Activated naive CD4-positive, alpha-beta T cell treated with anti-CD3 and anti-CD28 coated beads, Interleukin-2, amount 50 U/mL, for 24 hours (primary cell): ENCODE data around the gene SRGAP2C.
"Not testable (repeated sequence)": the region's sequence is repeated elsewhere in the genome, so short reads cannot be mapped to it uniquely, and the experiment has no call there.

Source experiments
- H3K27ac Mint-ChIP-seq: one replicate; pipeline ENCODE4 v1.8.0; 2021; ENCODE audit warnings: mild to moderate bottlenecking, mixed read lengths
- H3K27me3 Mint-ChIP-seq: one replicate; pipeline ENCODE4 v1.8.0; 2021; ENCODE audit warnings: mixed read lengths
- H3K36me3 Mint-ChIP-seq: one replicate; pipeline ENCODE4 v1.8.0; 2021; ENCODE audit warnings: mixed read lengths
- H3K4me1 Mint-ChIP-seq: one replicate; pipeline ENCODE4 v1.8.0; 2021; ENCODE audit warnings: mixed read lengths
- H3K4me3 Mint-ChIP-seq: one replicate; pipeline ENCODE4 v1.8.0; 2021; ENCODE audit warnings: mild to moderate bottlenecking, mixed read lengths
- H3K9me3 Mint-ChIP-seq: one replicate; pipeline ENCODE4 v1.8.0; 2021; ENCODE audit warnings: mixed read lengths

SRGAP2C gene

GRCh38 chr1:121184290-121185127 lies at the start of gene SRGAP2C, which contains the start of gene FAM72B:
Gene SRGAP2C (plus strand): TSS chr1:121184975. CDS start chr1:121187447, 2,472 bp downstream.
Gene FAM72B (minus strand): TSS chr1:121184340. CDS start chr1:121183489, 851 bp downstream.
- H3K36me3 Mint-ChIP-seq = not testable (repeated sequence)

GRCh38 chr1:121140393-121140792 lies 44.4 kb upstream of the SRGAP2C start:
- not testable (repeated sequence) for H3K4me3 Mint-ChIP-seq

More at GRCh38 chr1:121184290-121185127, at the start of gene SRGAP2C, which contains the start of gene FAM72B:
- H3K27me3 Mint-ChIP-seq, H3K4me1 Mint-ChIP-seq, H3K9me3 Mint-ChIP-seq: not testable (repeated sequence)
- Mint-ChIP-seq H3K4me3 (peak within 1 kb of the TSS; percentile 93), H3K27ac (peak within 1 kb of the TSS; percentile 92)

GRCh38 chr1:121148489-121149190 lies 36.1 kb upstream of the SRGAP2C start:
- H3K27me3 Mint-ChIP-seq, H3K36me3 Mint-ChIP-seq, H3K27ac Mint-ChIP-seq, H3K4me3 Mint-ChIP-seq, H3K4me1 Mint-ChIP-seq, H3K9me3 Mint-ChIP-seq: not testable (repeated sequence)

More at GRCh38 chr1:121140393-121140792, 44.4 kb upstream of the SRGAP2C start:
- H3K27ac Mint-ChIP-seq, H3K4me1 Mint-ChIP-seq, H3K36me3 Mint-ChIP-seq, H3K9me3 Mint-ChIP-seq, H3K27me3 Mint-ChIP-seq: not testable (repeated sequence)

- not testable (repeated sequence) for H3K27ac Mint-ChIP-seq, H3K36me3 Mint-ChIP-seq, H3K4me1 Mint-ChIP-seq, H3K27me3 Mint-ChIP-seq, H3K4me3 Mint-ChIP-seq, H3K9me3 Mint-ChIP-seq
These were observed 33.5 kb upstream of the SRGAP2C start for GRCh38 chr1:121151294-121151693.

GRCh38 chr1:121152788-121153187 lies 32.0 kb upstream of the SRGAP2C start:
- not testable (repeated sequence) for H3K4me3 Mint-ChIP-seq, H3K27me3 Mint-ChIP-seq, H3K27ac Mint-ChIP-seq, H3K36me3 Mint-ChIP-seq, H3K4me1 Mint-ChIP-seq, H3K9me3 Mint-ChIP-seq

GRCh38 chr1:121154811-121155210 lies 30.0 kb upstream of the SRGAP2C start:
- H3K27me3 Mint-ChIP-seq, H3K36me3 Mint-ChIP-seq, H3K9me3 Mint-ChIP-seq, H3K27ac Mint-ChIP-seq, H3K4me1 Mint-ChIP-seq, H3K4me3 Mint-ChIP-seq: not testable (repeated sequence)

- not testable (repeated sequence) for H3K27me3 Mint-ChIP-seq
These were observed 29.0 kb upstream of the SRGAP2C start for GRCh38 chr1:121155671-121156358.

GRCh38 chr1:121156958-121157603 lies 27.7 kb upstream of the SRGAP2C start:
- H3K4me1 Mint-ChIP-seq, H3K9me3 Mint-ChIP-seq, H3K27ac Mint-ChIP-seq, H3K36me3 Mint-ChIP-seq, H3K4me3 Mint-ChIP-seq, H3K27me3 Mint-ChIP-seq: not testable (repeated sequence)

More at GRCh38 chr1:121155671-121156358, 29.0 kb upstream of the SRGAP2C start:
- not testable (repeated sequence) for H3K9me3 Mint-ChIP-seq, H3K4me3 Mint-ChIP-seq, H3K36me3 Mint-ChIP-seq, H3K27ac Mint-ChIP-seq, H3K4me1 Mint-ChIP-seq

- H3K27ac Mint-ChIP-seq, H3K36me3 Mint-ChIP-seq, H3K4me3 Mint-ChIP-seq, H3K27me3 Mint-ChIP-seq, H3K9me3 Mint-ChIP-seq, H3K4me1 Mint-ChIP-seq: not testable (repeated sequence)
These were observed 27.2 kb upstream of the SRGAP2C start for GRCh38 chr1:121157609-121158008.

GRCh38 chr1:121160118-121160517 lies 24.7 kb upstream of the SRGAP2C start:
- not testable (repeated sequence) for H3K27me3 Mint-ChIP-seq, H3K4me1 Mint-ChIP-seq, H3K9me3 Mint-ChIP-seq, H3K27ac Mint-ChIP-seq, H3K4me3 Mint-ChIP-seq, H3K36me3 Mint-ChIP-seq

- H3K4me3 Mint-ChIP-seq, H3K4me1 Mint-ChIP-seq, H3K36me3 Mint-ChIP-seq, H3K27me3 Mint-ChIP-seq, H3K27ac Mint-ChIP-seq, H3K9me3 Mint-ChIP-seq: not testable (repeated sequence)
These were observed 23.4 kb upstream of the SRGAP2C start for GRCh38 chr1:121161199-121161901.

- not testable (repeated sequence) for H3K4me3 Mint-ChIP-seq, H3K9me3 Mint-ChIP-seq, H3K27ac Mint-ChIP-seq, H3K27me3 Mint-ChIP-seq, H3K36me3 Mint-ChIP-seq, H3K4me1 Mint-ChIP-seq
These were observed 20.7 kb upstream of the SRGAP2C start for GRCh38 chr1:121163850-121164757.

- H3K36me3 Mint-ChIP-seq, H3K4me1 Mint-ChIP-seq, H3K4me3 Mint-ChIP-seq, H3K27me3 Mint-ChIP-seq, H3K9me3 Mint-ChIP-seq, H3K27ac Mint-ChIP-seq: not testable (repeated sequence)
These were observed 19.5 kb upstream of the SRGAP2C start for GRCh38 chr1:121165296-121165695.

GRCh38 chr1:121167225-121167738 lies 17.5 kb upstream of the SRGAP2C start:
- H3K27me3 Mint-ChIP-seq, H3K4me1 Mint-ChIP-seq, H3K9me3 Mint-ChIP-seq, H3K27ac Mint-ChIP-seq, H3K4me3 Mint-ChIP-seq, H3K36me3 Mint-ChIP-seq: not testable (repeated sequence)
